Activated naive CD8-positive, alpha-beta T cell (primary cell): ENCODE measurements around the gene NXPE4.
"Not testable (repeated sequence)": the region's sequence is repeated elsewhere in the genome, so short reads cannot be mapped to it uniquely, and the experiment has no call there.

Experiments used
- H3K27ac Mint-ChIP-seq: one replicate; pipeline ENCODE4 v1.8.0; 2021; ENCODE audit warnings: mixed read lengths
- H3K27me3 Mint-ChIP-seq: one replicate; pipeline ENCODE4 v1.8.0; 2021; ENCODE audit warnings: mixed read lengths
- H3K36me3 Mint-ChIP-seq: one replicate; pipeline ENCODE4 v1.8.0; 2021; ENCODE audit warnings: mixed read lengths
- H3K4me1 Mint-ChIP-seq: one replicate; pipeline ENCODE4 v1.8.0; 2021; ENCODE audit warnings: low read depth, mixed read lengths
- H3K4me3 Mint-ChIP-seq: one replicate; pipeline ENCODE4 v1.8.0; 2021; ENCODE audit warnings: mild to moderate bottlenecking, mixed read lengths
- H3K9me3 Mint-ChIP-seq: one replicate; pipeline ENCODE4 v1.8.0; 2021; ENCODE audit warnings: low read depth, mixed read lengths

Gene NXPE4

DNA sequence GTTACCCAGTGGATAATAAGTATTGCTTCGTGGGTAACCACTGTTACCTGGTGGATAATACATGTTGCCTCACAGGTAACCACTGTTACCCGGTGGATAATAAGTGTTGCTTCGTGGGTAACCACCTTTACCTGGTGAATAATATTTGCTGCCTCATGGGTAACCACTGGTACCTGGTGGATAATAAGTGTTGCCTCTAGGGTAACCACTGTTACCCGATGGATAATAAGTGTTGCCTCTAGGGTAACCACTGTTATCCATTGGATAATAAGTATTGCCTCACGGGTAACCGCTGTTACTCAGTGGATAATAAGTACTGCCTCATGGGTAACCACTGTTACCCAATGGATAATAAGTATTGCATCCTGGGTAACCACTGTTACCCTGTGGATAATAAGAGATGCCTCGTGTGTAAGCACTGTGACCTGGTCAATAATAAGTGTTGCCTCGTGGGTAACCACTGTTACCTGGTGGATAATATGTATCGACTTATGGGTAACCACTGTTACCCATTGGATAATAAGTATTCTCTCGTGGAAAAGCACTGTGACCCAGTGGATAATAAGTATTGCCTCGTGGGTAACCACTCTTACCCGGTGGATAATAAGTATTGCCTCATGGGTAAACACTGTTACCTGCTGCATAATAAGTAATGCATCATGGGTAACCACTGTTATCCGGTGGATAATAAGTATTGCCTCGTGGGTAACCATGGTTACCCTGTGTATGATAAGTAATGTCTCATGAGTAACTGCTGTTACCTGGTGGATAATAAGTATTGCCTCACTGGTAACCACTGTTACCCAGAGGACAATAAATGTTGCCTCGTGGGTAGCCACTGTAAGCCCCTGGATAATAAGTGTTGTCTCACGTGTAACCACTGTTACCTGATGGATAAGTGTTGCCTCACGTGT, 20.1 kb upstream of the NXPE4 start:
- H3K27me3 Mint-ChIP-seq: no peaks in the 10 kb centered on the region
- H3K27ac Mint-ChIP-seq: no peak overlapping the region
- H3K4me1 Mint-ChIP-seq: no peaks in the 10 kb centered on the region
- H3K36me3 Mint-ChIP-seq: no peaks in the 10 kb centered on the region
- no peak overlapping the region for H3K4me3 Mint-ChIP-seq
- no peaks in the 10 kb centered on the region for H3K9me3 Mint-ChIP-seq

DNA sequence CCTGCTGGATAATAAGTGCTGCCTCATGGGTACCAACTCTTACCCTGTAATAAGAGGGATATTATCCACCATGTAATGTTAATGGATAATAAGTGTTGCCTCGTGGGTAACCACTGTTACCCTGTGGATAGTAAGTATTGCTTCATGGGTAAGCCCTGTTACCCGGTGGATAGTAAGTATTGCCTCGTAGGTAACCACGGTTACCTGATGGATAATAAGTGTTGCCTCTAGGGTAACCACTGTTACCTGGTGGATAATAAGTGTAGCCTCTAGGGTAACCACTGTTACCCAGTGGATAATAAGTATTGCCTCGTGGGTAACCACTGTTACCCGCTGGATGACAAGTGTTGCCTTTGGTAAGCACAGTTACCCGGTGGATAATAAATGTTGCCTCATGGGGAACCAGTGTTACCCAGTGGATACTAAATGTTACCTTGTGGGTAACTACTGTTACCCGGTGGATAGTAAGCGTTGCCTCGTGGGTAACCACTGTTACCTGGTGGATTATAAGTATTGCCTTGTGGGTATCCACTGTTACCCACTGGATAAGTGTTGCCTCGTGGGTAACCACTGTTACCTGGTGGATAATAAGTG, 18.6 kb upstream of the NXPE4 start:
- Mint-ChIP-seq H3K36me3 (no peaks in the 10 kb centered on the region), H3K4me1 (no peaks in the 10 kb centered on the region), H3K27me3 (no peaks in the 10 kb centered on the region), H3K9me3 (no peaks in the 10 kb centered on the region), H3K27ac (no peak overlapping the region), H3K4me3 (no peak overlapping the region)

DNA sequence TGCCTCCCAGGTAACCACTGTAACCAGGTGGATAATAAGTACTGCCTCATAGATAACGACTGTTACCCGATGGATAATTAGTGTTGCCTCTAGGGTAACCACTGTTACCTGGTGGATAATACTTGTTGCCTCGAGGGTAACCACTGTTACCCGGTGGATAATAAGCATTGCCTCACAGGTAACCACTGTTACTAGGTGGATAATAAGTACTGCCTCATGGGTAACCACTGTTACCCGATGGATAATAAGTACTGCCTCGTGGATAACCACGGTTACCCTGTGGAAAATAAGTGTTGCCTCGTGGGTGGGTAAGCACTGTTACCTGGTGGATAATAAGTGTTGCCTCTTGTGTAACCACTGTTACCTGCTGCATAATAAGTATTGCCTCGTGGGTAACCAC, 17.5 kb upstream of the NXPE4 start:
- not testable (repeated sequence) for H3K27me3 Mint-ChIP-seq, H3K4me1 Mint-ChIP-seq, H3K27ac Mint-ChIP-seq, H3K9me3 Mint-ChIP-seq, H3K36me3 Mint-ChIP-seq, H3K4me3 Mint-ChIP-seq

DNA sequence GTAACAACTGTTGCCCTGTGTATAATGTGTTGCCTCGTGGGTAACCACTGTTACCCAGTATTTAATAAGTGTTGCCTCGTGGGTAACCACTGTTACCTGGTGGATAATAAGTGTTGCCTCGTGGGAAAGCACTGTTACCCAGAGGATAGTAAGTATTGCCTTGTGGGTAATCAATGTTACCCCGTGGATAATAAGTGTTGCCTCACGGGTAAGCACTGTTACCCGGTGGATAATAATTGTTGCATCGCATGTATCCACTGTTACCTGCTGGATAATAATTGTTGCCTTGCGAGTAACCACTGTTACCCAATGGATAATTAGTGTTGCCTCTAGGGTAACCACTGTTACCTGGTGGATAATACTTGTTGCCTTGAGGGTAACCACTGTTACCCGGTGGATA, 17.1 kb upstream of the NXPE4 start:
- Mint-ChIP-seq H3K27ac (no peak overlapping the region), H3K4me1 (no peaks in the 10 kb centered on the region), H3K27me3 (no peaks in the 10 kb centered on the region), H3K9me3 (no peaks in the 10 kb centered on the region), H3K36me3 (no peaks in the 10 kb centered on the region), H3K4me3 (no peak overlapping the region)

DNA sequence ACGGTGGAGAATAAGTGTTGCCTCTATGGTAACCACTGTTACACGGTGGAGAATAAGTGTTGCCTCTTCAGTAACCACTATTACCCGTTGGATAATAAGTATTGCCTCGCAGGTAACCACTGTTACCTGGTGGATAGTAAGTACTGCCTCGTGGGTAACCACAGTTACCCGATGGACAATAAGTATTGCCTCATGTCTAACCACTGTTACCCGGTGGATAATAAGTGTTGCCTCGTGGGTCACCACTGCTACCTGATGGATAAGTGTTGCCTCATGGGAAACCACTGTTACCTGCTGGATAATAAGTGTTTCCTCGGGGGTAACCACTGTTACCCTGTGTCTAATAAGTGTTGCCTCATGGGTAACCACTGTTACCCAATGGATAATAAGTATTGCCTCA, 16.6 kb upstream of the NXPE4 start:
- not testable (repeated sequence) for H3K36me3 Mint-ChIP-seq, H3K9me3 Mint-ChIP-seq, H3K4me1 Mint-ChIP-seq, H3K27me3 Mint-ChIP-seq, H3K4me3 Mint-ChIP-seq, H3K27ac Mint-ChIP-seq

DNA sequence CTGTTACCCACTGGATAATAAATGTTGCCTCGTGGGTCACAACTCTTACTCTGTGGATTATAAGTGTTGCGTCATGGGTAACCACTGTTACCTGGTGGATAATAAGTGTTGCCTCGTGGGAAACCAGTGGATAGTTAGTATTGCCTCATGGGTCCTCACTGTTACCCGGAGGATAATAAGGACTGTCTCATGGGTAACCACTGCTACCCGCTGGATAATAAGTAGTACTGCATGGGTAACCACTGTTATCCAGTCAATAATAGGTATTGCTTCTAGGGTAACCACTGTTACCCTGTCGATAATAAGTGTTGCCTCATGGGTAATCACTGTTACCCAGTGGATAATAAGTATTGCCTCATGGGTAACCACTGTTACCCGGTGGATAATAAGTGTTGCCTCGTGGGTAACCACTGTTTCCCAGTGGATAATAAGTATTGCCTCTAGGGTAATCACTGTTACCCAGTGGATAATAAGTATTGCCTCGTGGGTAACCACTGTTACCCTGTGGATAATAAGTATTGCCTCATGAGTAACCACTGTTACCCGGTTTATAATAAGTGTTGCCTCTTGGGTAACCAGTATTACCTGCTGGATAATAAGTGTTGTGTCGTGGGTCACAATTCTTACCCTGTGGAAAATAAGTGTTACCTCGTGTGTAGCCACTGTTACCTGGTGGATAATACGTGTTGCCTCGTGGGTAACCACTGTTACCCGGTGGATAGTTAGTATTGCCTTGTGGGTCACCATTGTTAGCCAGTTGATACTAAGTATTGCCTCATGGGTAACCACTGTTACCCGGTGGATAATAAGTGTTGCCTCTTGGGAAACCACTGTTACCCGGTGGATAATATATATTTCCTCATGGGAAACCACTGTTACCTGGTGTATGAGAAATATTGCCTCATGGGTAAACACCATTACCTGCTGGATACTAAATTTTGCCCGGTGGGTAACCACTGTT, 15.7 kb upstream of the NXPE4 start:
- no peaks in the 10 kb centered on the region for H3K27me3 Mint-ChIP-seq
- H3K9me3 Mint-ChIP-seq: no peaks in the 10 kb centered on the region
- H3K36me3 Mint-ChIP-seq: no peaks in the 10 kb centered on the region
- H3K4me3 Mint-ChIP-seq: no peak overlapping the region
- no peak overlapping the region for H3K27ac Mint-ChIP-seq
- no peaks in the 10 kb centered on the region for H3K4me1 Mint-ChIP-seq

DNA sequence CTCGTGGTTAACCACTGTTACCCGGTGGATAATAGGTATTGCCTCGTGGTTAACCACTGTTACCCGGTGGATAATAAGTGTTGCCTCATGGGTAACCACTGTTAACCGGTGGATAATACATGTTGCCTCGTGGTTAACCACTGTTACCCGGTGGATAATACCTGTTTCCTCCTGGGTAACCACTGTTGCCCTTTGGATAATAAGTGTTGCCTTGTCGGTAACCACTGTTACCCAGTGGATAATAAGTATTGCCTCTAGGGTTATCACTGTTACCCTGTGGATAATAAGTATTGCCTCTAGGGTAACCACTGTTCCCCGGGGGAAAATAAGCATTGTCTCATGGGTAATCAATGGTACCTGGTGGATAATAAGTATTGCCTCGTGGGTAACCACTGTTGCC, 15.0 kb upstream of the NXPE4 start:
- Mint-ChIP-seq H3K9me3 (no peaks in the 10 kb centered on the region), H3K27me3 (no peaks in the 10 kb centered on the region), H3K36me3 (no peaks in the 10 kb centered on the region), H3K4me1 (no peaks in the 10 kb centered on the region), H3K27ac (no peak overlapping the region), H3K4me3 (no peak overlapping the region)

DNA sequence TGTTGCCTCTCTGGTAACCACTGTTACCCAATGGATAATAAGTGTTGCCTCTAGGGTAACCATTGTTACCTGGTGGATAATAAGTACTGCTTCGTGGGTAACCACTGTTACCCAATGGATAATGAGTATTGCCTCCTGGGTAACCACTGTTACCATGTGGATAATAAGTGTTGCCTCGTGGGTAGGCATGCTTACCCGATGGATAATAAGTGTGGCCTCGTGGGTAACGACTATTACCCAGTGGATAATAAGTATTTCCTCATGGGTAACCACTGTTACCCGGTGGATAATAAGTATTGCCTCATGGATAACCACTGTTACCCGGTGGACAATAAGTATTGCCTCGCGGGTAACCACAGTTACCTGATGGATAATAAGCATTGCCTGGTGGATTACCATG, 13.8 kb upstream of the NXPE4 start:
- Mint-ChIP-seq H3K4me3 (no peak overlapping the region), H3K27ac (no peak overlapping the region), H3K4me1 (no peaks in the 10 kb centered on the region), H3K9me3 (no peaks in the 10 kb centered on the region), H3K36me3 (no peaks in the 10 kb centered on the region), H3K27me3 (no peaks in the 10 kb centered on the region)

DNA sequence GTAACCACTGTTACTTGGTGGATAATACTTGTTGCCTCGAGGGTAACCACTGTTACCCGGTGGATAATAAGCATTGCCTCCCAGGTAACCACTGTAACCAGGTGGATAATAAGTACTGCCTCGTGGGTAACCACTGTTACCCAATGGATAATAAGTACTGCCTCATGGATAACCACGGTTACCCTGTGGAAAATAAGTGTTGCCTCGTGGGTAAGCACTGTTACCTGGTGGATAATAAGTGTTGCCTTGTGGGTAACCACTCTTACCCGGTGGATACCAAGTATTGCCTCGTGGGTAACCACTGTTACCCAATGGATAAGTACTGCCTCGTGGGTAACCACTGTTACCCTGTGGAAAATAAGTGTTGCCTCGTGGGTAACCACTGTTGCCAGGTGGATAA, 13.0 kb upstream of the NXPE4 start:
- H3K4me3 Mint-ChIP-seq, H3K36me3 Mint-ChIP-seq, H3K27ac Mint-ChIP-seq, H3K27me3 Mint-ChIP-seq, H3K4me1 Mint-ChIP-seq, H3K9me3 Mint-ChIP-seq: not testable (repeated sequence)

DNA sequence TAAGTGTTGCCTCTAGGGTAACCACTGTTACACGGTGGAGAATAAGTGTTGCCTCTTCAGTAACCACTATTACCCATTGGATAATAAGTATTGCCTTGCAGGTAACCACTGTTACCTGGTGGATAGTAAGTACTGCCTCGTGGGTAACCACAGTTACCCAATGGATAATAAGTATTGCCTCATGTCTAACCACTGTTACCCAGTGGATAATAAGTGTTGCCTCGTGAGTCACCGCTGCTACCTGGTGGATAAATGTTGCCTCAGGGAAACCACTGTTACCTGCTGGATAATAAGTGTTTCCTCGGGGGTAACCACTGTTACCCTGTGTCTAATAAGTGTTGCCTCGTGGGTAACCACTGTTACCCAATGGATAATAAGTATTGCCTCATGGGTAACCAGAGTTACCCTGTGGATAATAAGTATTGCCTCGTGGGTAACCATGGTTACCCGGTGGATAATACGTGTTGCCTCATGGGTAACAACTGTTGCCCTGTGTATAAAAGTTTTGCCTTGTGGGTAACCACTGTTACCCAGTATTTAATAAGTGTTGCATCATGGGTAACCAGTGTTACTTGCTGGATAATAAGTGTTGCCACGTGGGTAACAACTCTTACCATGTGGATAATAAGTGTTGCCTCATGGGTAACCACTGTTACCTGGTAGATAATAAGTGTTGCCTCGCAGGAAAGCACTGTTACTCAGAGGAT, 12.3 kb upstream of the NXPE4 start:
- Mint-ChIP-seq H3K36me3 (no peaks in the 10 kb centered on the region), H3K27ac (no peak overlapping the region), H3K9me3 (no peaks in the 10 kb centered on the region), H3K4me3 (no peak overlapping the region), H3K4me1 (no peaks in the 10 kb centered on the region), H3K27me3 (no peaks in the 10 kb centered on the region)

DNA sequence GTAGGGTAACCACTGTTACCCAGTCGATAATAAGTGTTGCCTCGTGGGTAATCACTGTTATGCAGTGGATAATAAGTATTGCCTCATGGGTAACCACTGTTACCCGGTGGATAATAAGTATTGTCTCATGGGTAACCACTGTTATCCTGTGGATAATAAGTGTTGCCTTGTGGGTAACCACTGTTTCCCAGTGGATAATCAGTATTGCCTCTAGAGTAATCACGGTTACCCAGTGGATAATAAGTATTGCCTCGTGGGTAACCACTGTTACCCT, 11.2 kb upstream of the NXPE4 start:
- not testable (repeated sequence) for H3K27ac Mint-ChIP-seq, H3K4me3 Mint-ChIP-seq, H3K27me3 Mint-ChIP-seq, H3K36me3 Mint-ChIP-seq, H3K9me3 Mint-ChIP-seq, H3K4me1 Mint-ChIP-seq

DNA sequence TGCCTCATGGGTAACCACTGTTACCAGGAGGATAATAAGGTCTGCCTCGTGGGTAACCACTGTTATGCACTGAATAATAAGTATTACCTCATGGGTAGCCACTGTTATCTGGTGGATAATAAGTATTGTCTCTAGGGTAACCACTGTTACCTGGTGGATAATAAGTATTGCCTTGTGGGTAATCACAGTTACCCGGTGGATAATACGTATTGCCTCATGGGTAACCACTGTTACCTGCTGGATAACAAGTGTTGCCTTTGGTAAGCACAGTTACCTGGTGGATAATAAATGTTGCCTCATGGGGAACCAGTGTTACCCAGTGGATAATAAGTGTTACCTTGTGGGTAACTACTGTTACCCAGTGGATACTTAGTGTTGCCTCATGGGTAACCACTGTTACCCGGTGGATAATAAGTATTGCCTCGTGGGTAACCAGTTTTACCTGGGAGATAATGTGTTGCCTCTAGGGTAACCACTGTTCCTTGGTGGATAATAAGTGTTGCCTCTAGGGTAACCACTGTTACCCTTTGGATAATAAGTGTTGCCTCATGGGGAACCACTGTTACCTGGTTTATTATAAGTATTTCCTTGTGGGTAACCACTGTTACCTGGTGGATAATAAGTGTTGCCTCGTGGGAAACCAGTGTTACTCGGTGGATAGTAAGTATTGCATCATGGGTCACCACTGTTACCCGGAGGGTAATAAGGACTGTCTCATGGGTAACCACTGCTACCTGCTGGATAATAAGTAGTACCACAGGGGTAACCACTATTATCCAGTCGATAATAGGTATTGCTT, 10.6 kb upstream of the NXPE4 start:
- Mint-ChIP-seq H3K4me3 (no peak overlapping the region), H3K9me3 (no peaks in the 10 kb centered on the region), H3K27ac (no peak overlapping the region), H3K4me1 (no peaks in the 10 kb centered on the region), H3K36me3 (no peaks in the 10 kb centered on the region), H3K27me3 (no peaks in the 10 kb centered on the region)

DNA sequence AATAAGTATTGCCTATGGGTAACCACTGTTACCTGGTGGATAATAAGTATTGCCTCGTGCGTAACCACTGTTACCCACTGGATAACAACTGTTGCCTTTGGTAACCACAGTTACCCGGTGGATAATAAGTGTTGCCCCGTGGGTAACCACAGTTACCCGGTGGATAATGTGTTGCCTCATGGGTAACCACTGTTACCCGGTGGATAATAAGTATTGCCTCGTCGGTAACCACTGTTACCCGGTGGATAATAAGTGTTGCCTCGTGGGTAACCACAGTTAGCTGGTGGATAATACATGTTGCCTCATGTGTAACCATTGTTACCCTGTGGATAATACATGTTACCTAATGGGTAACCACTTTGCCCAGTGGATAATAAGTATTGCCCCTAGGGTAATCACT, 9.8 kb upstream of the NXPE4 start:
- Mint-ChIP-seq H3K4me3 (no peak overlapping the region), H3K36me3 (no peaks in the 10 kb centered on the region), H3K27ac (no peak overlapping the region), H3K4me1 (no peaks in the 10 kb centered on the region), H3K9me3 (no peaks in the 10 kb centered on the region), H3K27me3 (no peaks in the 10 kb centered on the region)

DNA sequence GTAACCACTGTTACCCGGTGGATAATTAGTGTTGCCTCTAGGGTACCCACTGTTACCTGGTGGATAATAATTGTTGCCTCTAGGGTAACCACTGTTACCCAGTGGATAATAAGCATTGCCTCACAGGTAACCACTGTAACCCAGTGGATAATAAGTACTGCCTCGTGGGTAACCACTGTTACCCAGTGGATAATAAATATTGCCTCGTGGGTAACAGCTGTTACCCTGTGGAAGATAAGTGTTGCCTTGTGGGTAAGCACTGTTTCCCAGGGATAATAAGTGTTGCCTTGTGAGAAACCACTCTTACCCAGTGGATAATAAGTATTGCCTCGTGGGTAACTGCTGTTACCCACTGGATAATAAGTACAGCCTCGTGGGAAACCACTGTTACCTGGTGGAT, 9.3 kb upstream of the NXPE4 start:
- no peak overlapping the region for H3K27ac Mint-ChIP-seq
- H3K36me3 Mint-ChIP-seq: no peaks in the 10 kb centered on the region
- H3K9me3 Mint-ChIP-seq: no peaks in the 10 kb centered on the region
- H3K4me3 Mint-ChIP-seq: no peak overlapping the region
- no peaks in the 10 kb centered on the region for H3K4me1 Mint-ChIP-seq
- no peaks in the 10 kb centered on the region for H3K27me3 Mint-ChIP-seq
